ENCODE measurements around the gene PCDH20. TPM values are rescaled to one million over a fixed set of nuclear protein-coding genes. Genes with fewer than 3 reads are reported as not detected.
A peak's percentile ranks its signal among the peaks of the same experiment; 100 is the strongest.

PCDH20 gene
- total RNA-seq, 1 experiment from 2014 or later, result not detected

- Histone ChIP-seq H3K9ac (ENCODE audit: low read length) (no peak overlapping the region), H3K9me2 (replicated peaks; ENCODE audit: insufficient read depth, low read length) (no peaks in the 10 kb centered on the region), H3K4me3 (ENCODE audit: low read length) (no peak overlapping the region), H2AFZ (ENCODE audit: low read length) (no peak overlapping the region), H3K36me3 (ENCODE audit: insufficient read depth, low read length) (no peaks in the 10 kb centered on the region), H3K9me3 (ENCODE audit: low read length) (no peaks in the 10 kb centered on the region), H3K27me3 (ENCODE audit: low read length) (no peaks in the 10 kb centered on the region), H3K27ac (ENCODE audit: low read length) (no peak overlapping the region), H3K79me2 (ENCODE audit: low read length) (no peaks in the 10 kb centered on the region), H3K4me1 (ENCODE audit: low read length) (no peaks in the 10 kb centered on the region), H4K20me1 (ENCODE audit: insufficient read depth, low read depth, low read length) (no peaks in the 10 kb centered on the region), H3K4me2 (ENCODE audit: low read depth, low read length, poor library complexity, severe bottlenecking) (no peak overlapping the region)
- no peak for DNase-seq
These were observed 1.8 kb downstream of the PCDH20 start for GRCh38 chr13:61413572-61414535.

- DNase-seq, result peak; percentile 71
- no peaks in the 10 kb centered on the region for H3K4me1 ChIP-seq (ENCODE audit: low read length)
- no peaks in the 10 kb centered on the region for H3K36me3 ChIP-seq (ENCODE audit: insufficient read depth, low read length)
- no peak overlapping the region for H2AFZ ChIP-seq (ENCODE audit: low read length)
- H3K4me2 ChIP-seq (ENCODE audit: low read depth, low read length, poor library complexity, severe bottlenecking), result no peak overlapping the region
- no peak overlapping the region for H3K4me3 ChIP-seq (ENCODE audit: low read length)
- H3K79me2 ChIP-seq (ENCODE audit: low read length), result no peaks in the 10 kb centered on the region
- H3K9me2 ChIP-seq (replicated peaks; ENCODE audit: insufficient read depth, low read length), result no peaks in the 10 kb centered on the region
- no peak overlapping the region for H3K27ac ChIP-seq (ENCODE audit: low read length)
- H3K9me3 ChIP-seq (ENCODE audit: low read length), result no peaks in the 10 kb centered on the region
- H3K9ac ChIP-seq (ENCODE audit: low read length), result no peak overlapping the region
- no peaks in the 10 kb centered on the region for H4K20me1 ChIP-seq (ENCODE audit: insufficient read depth, low read depth, low read length)
- no peaks in the 10 kb centered on the region for H3K27me3 ChIP-seq (ENCODE audit: low read length)
These were observed 4.9 kb downstream of the PCDH20 start for GRCh38 chr13:61410669-61411297.

- Histone ChIP-seq H3K27me3 (ENCODE audit: low read length) (no peaks in the 10 kb centered on the region), H3K9me2 (replicated peaks; ENCODE audit: insufficient read depth, low read length) (no peaks in the 10 kb centered on the region), H3K4me3 (ENCODE audit: low read length) (no peak overlapping the region), H3K9ac (ENCODE audit: low read length) (no peak overlapping the region), H3K4me2 (ENCODE audit: low read depth, low read length, poor library complexity, severe bottlenecking) (no peak overlapping the region), H2AFZ (ENCODE audit: low read length) (no peak overlapping the region), H3K27ac (ENCODE audit: low read length) (no peak overlapping the region), H3K79me2 (ENCODE audit: low read length) (no peaks in the 10 kb centered on the region), H3K9me3 (ENCODE audit: low read length) (no peaks in the 10 kb centered on the region), H3K36me3 (ENCODE audit: insufficient read depth, low read length) (no peaks in the 10 kb centered on the region), H3K4me1 (ENCODE audit: low read length) (no peaks in the 10 kb centered on the region), H4K20me1 (ENCODE audit: insufficient read depth, low read depth, low read length) (no peaks in the 10 kb centered on the region)
- no peak for DNase-seq
These were observed 5.4 kb downstream of the PCDH20 start for GRCh38 chr13:61410266-61410665.

- Histone ChIP-seq H3K4me3 (ENCODE audit: low read length) (no peak overlapping the region), H3K27me3 (ENCODE audit: low read length) (no peaks in the 10 kb centered on the region)
These were observed 7.1 kb downstream of the PCDH20 start for GRCh38 chr13:61408571-61408970.

GRCh38 chr13:61406275-61406674, 9.4 kb downstream of the PCDH20 start:
- Histone ChIP-seq H3K9me2 (replicated peaks; ENCODE audit: insufficient read depth, low read length) (no peaks in the 10 kb centered on the region), H3K79me2 (ENCODE audit: low read length) (no peaks in the 10 kb centered on the region), H3K4me1 (ENCODE audit: low read length) (peaks cover 6% of the 10 kb centered on the region), H4K20me1 (ENCODE audit: insufficient read depth, low read depth, low read length) (no peaks in the 10 kb centered on the region), H2AFZ (ENCODE audit: low read length) (no peak overlapping the region), H3K4me3 (ENCODE audit: low read length) (no peak overlapping the region), H3K4me2 (ENCODE audit: low read depth, low read length, poor library complexity, severe bottlenecking) (no peak overlapping the region), H3K27me3 (ENCODE audit: low read length) (no peaks in the 10 kb centered on the region), H3K9ac (ENCODE audit: low read length) (no peak overlapping the region), H3K9me3 (ENCODE audit: low read length) (no peaks in the 10 kb centered on the region), H3K27ac (ENCODE audit: low read length) (no peak overlapping the region), H3K36me3 (ENCODE audit: insufficient read depth, low read length) (no peaks in the 10 kb centered on the region)
- DNase-seq, result no peak

More at GRCh38 chr13:61408571-61408970, 7.1 kb downstream of the PCDH20 start:
- no peaks in the 10 kb centered on the region for H4K20me1 ChIP-seq (ENCODE audit: insufficient read depth, low read depth, low read length)
- H3K79me2 ChIP-seq (ENCODE audit: low read length), result no peaks in the 10 kb centered on the region
- H2AFZ ChIP-seq (ENCODE audit: low read length), result no peak overlapping the region
- no peak overlapping the region for H3K27ac ChIP-seq (ENCODE audit: low read length)
- no peak overlapping the region for H3K4me2 ChIP-seq (ENCODE audit: low read depth, low read length, poor library complexity, severe bottlenecking)
- no peak overlapping the region for H3K9ac ChIP-seq (ENCODE audit: low read length)
- no peaks in the 10 kb centered on the region for H3K9me2 ChIP-seq (replicated peaks; ENCODE audit: insufficient read depth, low read length)
- H3K36me3 ChIP-seq (ENCODE audit: insufficient read depth, low read length), result no peaks in the 10 kb centered on the region
- no peaks in the 10 kb centered on the region for H3K9me3 ChIP-seq (ENCODE audit: low read length)
- no peak for DNase-seq
- H3K4me1 ChIP-seq (ENCODE audit: low read length), result no peaks in the 10 kb centered on the region

GRCh38 chr13:61396121-61396520, 19.5 kb downstream of the PCDH20 start:
- no peak overlapping the region for H3K4me2 ChIP-seq (ENCODE audit: low read depth, low read length, poor library complexity, severe bottlenecking)
- H3K4me1 ChIP-seq (ENCODE audit: low read length), result no peaks in the 10 kb centered on the region
- H3K27me3 ChIP-seq (ENCODE audit: low read length), result no peaks in the 10 kb centered on the region
- no peaks in the 10 kb centered on the region for H3K36me3 ChIP-seq (ENCODE audit: insufficient read depth, low read length)
- H3K9me3 ChIP-seq (ENCODE audit: low read length), result no peaks in the 10 kb centered on the region
- H3K9ac ChIP-seq (ENCODE audit: low read length), result no peak overlapping the region
- H3K27ac ChIP-seq (ENCODE audit: low read length), result no peak overlapping the region
- H3K4me3 ChIP-seq (ENCODE audit: low read length), result no peak overlapping the region
- DNase-seq, result no peak
- no peaks in the 10 kb centered on the region for H4K20me1 ChIP-seq (ENCODE audit: insufficient read depth, low read depth, low read length)
- no peaks in the 10 kb centered on the region for H3K9me2 ChIP-seq (replicated peaks; ENCODE audit: insufficient read depth, low read length)
- no peaks in the 10 kb centered on the region for H3K79me2 ChIP-seq (ENCODE audit: low read length)
- no peak overlapping the region for H2AFZ ChIP-seq (ENCODE audit: low read length)

- Histone ChIP-seq H3K27ac (ENCODE audit: low read length) (no peak overlapping the region), H3K4me1 (ENCODE audit: low read length) (no peaks in the 10 kb centered on the region), H3K36me3 (ENCODE audit: insufficient read depth, low read length) (no peaks in the 10 kb centered on the region), H3K9me2 (replicated peaks; ENCODE audit: insufficient read depth, low read length) (no peaks in the 10 kb centered on the region), H3K4me3 (ENCODE audit: low read length) (no peak overlapping the region), H3K79me2 (ENCODE audit: low read length) (no peaks in the 10 kb centered on the region), H3K27me3 (ENCODE audit: low read length) (no peaks in the 10 kb centered on the region), H4K20me1 (ENCODE audit: insufficient read depth, low read depth, low read length) (no peaks in the 10 kb centered on the region), H3K4me2 (ENCODE audit: low read depth, low read length, poor library complexity, severe bottlenecking) (no peak overlapping the region), H3K9ac (ENCODE audit: low read length) (no peak overlapping the region), H3K9me3 (ENCODE audit: low read length) (no peaks in the 10 kb centered on the region), H2AFZ (ENCODE audit: low read length) (no peak overlapping the region)
- DNase-seq, result no peak
These were observed 24.2 kb downstream of the PCDH20 start for GRCh38 chr13:61391426-61391825.

- no peak overlapping the region for H3K4me2 ChIP-seq (ENCODE audit: low read depth, low read length, poor library complexity, severe bottlenecking)
- H3K9ac ChIP-seq (ENCODE audit: low read length), result no peak overlapping the region
- H3K9me2 ChIP-seq (replicated peaks; ENCODE audit: insufficient read depth, low read length), result no peaks in the 10 kb centered on the region
- H3K79me2 ChIP-seq (ENCODE audit: low read length), result no peaks in the 10 kb centered on the region
- H3K27me3 ChIP-seq (ENCODE audit: low read length), result no peaks in the 10 kb centered on the region
- H3K4me1 ChIP-seq (ENCODE audit: low read length), result no peaks in the 10 kb centered on the region
- no peaks in the 10 kb centered on the region for H3K9me3 ChIP-seq (ENCODE audit: low read length)
- no peak overlapping the region for H3K27ac ChIP-seq (ENCODE audit: low read length)
- no peak overlapping the region for H2AFZ ChIP-seq (ENCODE audit: low read length)
- no peaks in the 10 kb centered on the region for H4K20me1 ChIP-seq (ENCODE audit: insufficient read depth, low read depth, low read length)
- DNase-seq, result no peak
- H3K4me3 ChIP-seq (ENCODE audit: low read length), result no peak overlapping the region
- H3K36me3 ChIP-seq (ENCODE audit: insufficient read depth, low read length), result no peaks in the 10 kb centered on the region
These were observed 28.0 kb downstream of the PCDH20 start for GRCh38 chr13:61387694-61388093.
